Raji (cell line): ENCODE results near the gene SH3GL2.

Experiments used
- POLR2A ChIP-seq: IDR thresholded peaks from 2 replicates; pipeline ENCODE4 v1.6.1; 2011; ENCODE audit warnings: low read depth, low read length, control low read depth; ENCODE audit not compliant: insufficient read depth

Gene SH3GL2

GRCh38 chr9:17843236-17843635 lies 264.4 kb downstream of the SH3GL2 start:
- no peak for TF ChIP-seq POLR2A
